RWPE1 (cell line): ENCODE results near the gene SPTA1.
A peak's percentile ranks its signal among the peaks of the same experiment; 100 is the strongest.

Experiments used
- CTCF ChIA-PET: fragments of 350-600 bp; sonication (Branson Sonifier 250); formaldehyde crosslinking; extraction: SDS; loops from one replicate; lab custom pipeline; 2021; lab: Yijun Ruan, JAX
- POLR2A ChIA-PET: fragments of 400-600 bp; formaldehyde crosslinking; extraction: SDS; loops from one replicate; lab custom pipeline; 2020; ENCODE audit warnings: antibody characterized with exemption; ENCODE audit not compliant: low non-redundant PET; lab: Yijun Ruan, JAX
- DNase-seq: peaks from one replicate; pipeline ENCODE4 v3.0.0; 2012; ENCODE audit warnings: low spot score
- H3K27ac ChIP-seq: fragments of 450-650 bp; 2 replicates; pipeline ENCODE4 v1.5.1; 2017
- CTCF ChIP-seq: fragments of 450-650 bp; conservative IDR thresholded peaks from 2 replicates; pipeline ENCODE4 v1.5.1; 2017; ENCODE audit warnings: low read depth, mild to moderate bottlenecking

Gene SPTA1

GRCh38 chr1:158724442-158724841 is 37.9 kb upstream of the SPTA1 start:
- DNase-seq: no peak
- POLR2A ChIA-PET: no interaction called here
- CTCF ChIA-PET: no interaction called here
- no peak for TF ChIP-seq CTCF
- H3K27ac ChIP-seq: no peak overlapping the region

GRCh38 chr1:158720620-158721019 is 34.1 kb upstream of the SPTA1 start, which contains the start of gene OR6K3:
Gene OR6K3 (minus strand): TSS chr1:158720720. CDS start chr1:158718115, 2,605 bp downstream.
- POLR2A ChIA-PET: no interaction called here
- no peak within 1 kb of the TSS for H3K27ac ChIP-seq
- no peak for TF ChIP-seq CTCF
- CTCF ChIA-PET: interaction anchor here (0.7 kb wide), 1 partner anchor 391 kb away, joined by 3 read pairs; no protein-coding TSS in a partner anchor
- DNase-seq: no peak

GRCh38 chr1:158719664-158720063 is 33.1 kb upstream of the SPTA1 start:
- no peak for DNase-seq
- H3K27ac ChIP-seq: no peak overlapping the region
- POLR2A ChIA-PET: no interaction called here
- TF ChIP-seq CTCF: no peak
- CTCF ChIA-PET: no interaction called here

- H3K27ac ChIP-seq: no peak overlapping the region
- no peak for TF ChIP-seq CTCF
- ChIA-PET POLR2A (no interaction called here), CTCF (no interaction called here)
- DNase-seq: peak; percentile 1
These were observed 30.8 kb upstream of the SPTA1 start for GRCh38 chr1:158717344-158717743.

GRCh38 chr1:158716335-158716734 is 29.8 kb upstream of the SPTA1 start:
- no peak for DNase-seq
- no peak for TF ChIP-seq CTCF
- CTCF ChIA-PET: no interaction called here
- no peak overlapping the region for H3K27ac ChIP-seq
- POLR2A ChIA-PET: no interaction called here

- CTCF ChIA-PET: no interaction called here
These were observed 28.2 kb upstream of the SPTA1 start for GRCh38 chr1:158714754-158715153.

More at GRCh38 chr1:158714754-158715153, 28.2 kb upstream of the SPTA1 start:
- DNase-seq: no peak
- POLR2A ChIA-PET: no interaction called here
- no peak for TF ChIP-seq CTCF
- H3K27ac ChIP-seq: no peak overlapping the region
